ENCODE results near the gene MTG2. TPM values are rescaled to one million over a fixed set of nuclear protein-coding genes. Genes with fewer than 3 reads are reported as not detected.
"Not testable (repeated sequence)": the region's sequence is repeated elsewhere in the genome, so short reads cannot be mapped to it uniquely, and the experiment has no call there.

MTG2 gene
- total and polyA plus RNA-seq, 4 donors: 12.6 to 43.9 (median 33.8) TPM

DNA sequence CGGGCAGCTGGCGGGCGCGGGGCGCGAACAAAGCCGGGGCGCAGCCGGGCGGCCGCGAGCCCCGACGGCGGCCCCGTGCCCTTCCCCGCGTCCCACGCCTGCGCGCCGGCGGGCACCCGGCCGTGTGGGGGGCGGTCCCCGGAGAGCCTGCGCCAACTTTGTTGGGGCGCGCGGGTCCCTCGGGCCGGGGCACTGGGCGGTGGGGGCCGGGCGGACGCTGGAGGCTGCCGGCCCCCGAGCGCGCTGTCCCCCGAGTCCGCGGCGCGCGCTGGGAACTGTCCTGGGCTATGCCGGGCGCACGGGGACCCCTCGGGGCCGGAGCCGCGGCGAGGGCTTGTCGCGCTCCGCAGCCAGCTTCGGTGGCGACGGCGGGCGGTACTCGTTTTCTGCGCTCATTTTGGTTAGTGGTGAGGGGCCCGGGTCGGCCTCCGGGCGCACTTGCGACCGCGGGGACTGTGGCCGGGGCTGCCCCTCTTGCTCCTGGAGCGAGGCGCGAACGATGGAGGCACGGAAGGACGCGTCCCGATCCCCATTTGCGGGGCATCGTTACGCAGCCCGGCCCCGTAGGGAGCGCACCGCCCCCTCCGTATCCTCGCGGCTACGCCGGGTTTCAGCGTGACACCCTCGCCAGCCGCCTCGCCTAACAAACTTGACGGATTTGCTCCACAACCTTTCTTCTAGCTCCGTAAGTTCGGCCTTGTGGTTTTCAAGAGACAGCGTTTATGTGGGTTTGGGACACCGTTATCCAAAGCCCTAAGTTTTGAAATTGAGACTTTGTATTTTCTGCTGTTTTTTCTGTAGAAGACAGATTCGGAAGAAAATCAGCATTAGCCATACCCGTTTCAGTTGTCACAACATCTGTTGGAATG, 38.6 kb upstream of the MTG2 start:
- WGBS (ENCODE audit: insufficient coverage): under 1% methylated on average over 99 of the region's 104 CpGs
- H3K4me3 ChIP-seq (ENCODE audit: low read depth, low read length): peak overlapping the region; percentile 65
- H3K27me3 ChIP-seq (ENCODE audit: control insufficient read depth, insufficient read depth, low read length): no peaks in the 10 kb centered on the region
- peaks cover 38% of the 10 kb centered on the region for H3K36me3 ChIP-seq (ENCODE audit: control insufficient read depth, insufficient read depth, low read length)
- peak in 2 of 6 donors; percentile 67 to 69 for DNase-seq (ENCODE audit: low read depth in 4 of 6, low spot score in 6 of 6)
- H3K27ac ChIP-seq (ENCODE audit: low read depth, low read length): peak overlapping the region; percentile 16
- no peaks in the 10 kb centered on the region for H3K9me3 ChIP-seq (ENCODE audit: control insufficient read depth, insufficient read depth, low read length)
- peaks cover 41% of the 10 kb centered on the region for H3K4me1 ChIP-seq (ENCODE audit: control insufficient read depth, insufficient read depth, low read length)

- Histone ChIP-seq H3K27ac (ENCODE audit: low read depth, low read length) (no peak overlapping the region), H3K4me3 (ENCODE audit: low read depth, low read length) (no peak overlapping the region)
These were observed 37.2 kb upstream of the MTG2 start for GRCh38 chr20:62145688-62146018.

GRCh38 chr20:62146019-62146755, 36.6 kb upstream of the MTG2 start:
- Histone ChIP-seq H3K9me3 (ENCODE audit: control insufficient read depth, insufficient read depth, low read length) (no peaks in the 10 kb centered on the region), H3K4me3 (ENCODE audit: low read depth, low read length) (no peak overlapping the region), H3K27ac (ENCODE audit: low read depth, low read length) (no peak overlapping the region), H3K27me3 (ENCODE audit: control insufficient read depth, insufficient read depth, low read length) (no peaks in the 10 kb centered on the region), H3K36me3 (ENCODE audit: control insufficient read depth, insufficient read depth, low read length) (peaks cover 31% of the 10 kb centered on the region), H3K4me1 (ENCODE audit: control insufficient read depth, insufficient read depth, low read length) (peaks cover 55% of the 10 kb centered on the region)
- DNase-seq (ENCODE audit: low read depth in 4 of 6, low spot score in 6 of 6): no peak
- WGBS (ENCODE audit: insufficient coverage): 95% methylated on average over 17 of the region's 22 CpGs

More at GRCh38 chr20:62145688-62146018, 37.2 kb upstream of the MTG2 start:
- H3K9me3 ChIP-seq (ENCODE audit: control insufficient read depth, insufficient read depth, low read length): no peaks in the 10 kb centered on the region
- 97% methylated on average over 5 of the region's 7 CpGs for WGBS (ENCODE audit: insufficient coverage)
- peaks cover 31% of the 10 kb centered on the region for H3K36me3 ChIP-seq (ENCODE audit: control insufficient read depth, insufficient read depth, low read length)
- H3K4me1 ChIP-seq (ENCODE audit: control insufficient read depth, insufficient read depth, low read length): peaks cover 54% of the 10 kb centered on the region
- DNase-seq (ENCODE audit: low read depth in 4 of 6, low spot score in 6 of 6): no peak
- H3K27me3 ChIP-seq (ENCODE audit: control insufficient read depth, insufficient read depth, low read length): no peaks in the 10 kb centered on the region

- DNase-seq (ENCODE audit: low read depth in 4 of 6, low spot score in 6 of 6): no peak
- Histone ChIP-seq H3K27ac (ENCODE audit: low read depth, low read length) (no peak overlapping the region), H3K4me1 (ENCODE audit: control insufficient read depth, insufficient read depth, low read length) (peaks cover 46% of the 10 kb centered on the region), H3K4me3 (ENCODE audit: low read depth, low read length) (no peak overlapping the region), H3K36me3 (ENCODE audit: control insufficient read depth, insufficient read depth, low read length) (peaks cover 36% of the 10 kb centered on the region), H3K9me3 (ENCODE audit: control insufficient read depth, insufficient read depth, low read length) (no peaks in the 10 kb centered on the region), H3K27me3 (ENCODE audit: control insufficient read depth, insufficient read depth, low read length) (no peaks in the 10 kb centered on the region)
- whole genome bisulfite sequencing (ENCODE audit: insufficient coverage): 94% methylated on average over 6 of the region's 6 CpGs
These were observed 35.7 kb upstream of the MTG2 start for GRCh38 chr20:62147125-62147524.

- H3K36me3 ChIP-seq (ENCODE audit: control insufficient read depth, insufficient read depth, low read length): peaks cover 38% of the 10 kb centered on the region
- 97% methylated on average over 8 of the region's 9 CpGs for WGBS (ENCODE audit: insufficient coverage)
- H3K27me3 ChIP-seq (ENCODE audit: control insufficient read depth, insufficient read depth, low read length): no peaks in the 10 kb centered on the region
- no peak overlapping the region for H3K4me3 ChIP-seq (ENCODE audit: low read depth, low read length)
- H3K4me1 ChIP-seq (ENCODE audit: control insufficient read depth, insufficient read depth, low read length): peaks cover 46% of the 10 kb centered on the region
- no peak overlapping the region for H3K27ac ChIP-seq (ENCODE audit: low read depth, low read length)
- H3K9me3 ChIP-seq (ENCODE audit: control insufficient read depth, insufficient read depth, low read length): no peaks in the 10 kb centered on the region
- no peak for DNase-seq (ENCODE audit: low read depth in 4 of 6, low spot score in 6 of 6)
These were observed 35.3 kb upstream of the MTG2 start for GRCh38 chr20:62147528-62147927.

DNA sequence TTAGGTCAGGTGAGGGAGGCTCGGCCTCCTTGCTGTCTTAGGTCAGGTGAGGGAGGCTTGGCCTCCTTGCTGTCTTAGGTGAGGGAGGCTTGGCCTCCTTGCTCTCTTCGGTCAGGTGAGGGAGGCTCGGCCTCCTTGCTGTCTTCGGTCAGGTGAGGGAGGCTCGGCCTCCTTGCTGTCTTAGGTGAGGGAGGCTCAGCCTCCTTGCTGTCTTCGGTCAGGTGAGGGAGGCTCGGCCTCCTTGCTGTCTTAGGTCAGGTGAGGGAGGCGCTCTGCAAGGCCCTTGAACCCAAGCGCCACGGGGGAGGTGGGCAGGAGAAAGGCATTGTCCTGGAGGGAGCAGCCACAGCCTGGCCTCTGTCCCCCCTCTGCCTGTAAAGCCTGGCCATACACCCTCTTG, 34.4 kb upstream of the MTG2 start:
- not testable (repeated sequence) for DNase-seq (ENCODE audit: low read depth in 4 of 6, low spot score in 6 of 6); H3K9me3 ChIP-seq (ENCODE audit: control insufficient read depth, insufficient read depth, low read length); H3K27me3 ChIP-seq (ENCODE audit: control insufficient read depth, insufficient read depth, low read length); H3K27ac ChIP-seq (ENCODE audit: low read depth, low read length); H3K4me3 ChIP-seq (ENCODE audit: low read depth, low read length)
- Histone ChIP-seq H3K4me1 (ENCODE audit: control insufficient read depth, insufficient read depth, low read length) (peaks cover 46% of the 10 kb centered on the region), H3K36me3 (ENCODE audit: control insufficient read depth, insufficient read depth, low read length) (peaks cover 40% of the 10 kb centered on the region)
- 100% methylated on average over 6 of the region's 10 CpGs for WGBS (ENCODE audit: insufficient coverage)

DNA sequence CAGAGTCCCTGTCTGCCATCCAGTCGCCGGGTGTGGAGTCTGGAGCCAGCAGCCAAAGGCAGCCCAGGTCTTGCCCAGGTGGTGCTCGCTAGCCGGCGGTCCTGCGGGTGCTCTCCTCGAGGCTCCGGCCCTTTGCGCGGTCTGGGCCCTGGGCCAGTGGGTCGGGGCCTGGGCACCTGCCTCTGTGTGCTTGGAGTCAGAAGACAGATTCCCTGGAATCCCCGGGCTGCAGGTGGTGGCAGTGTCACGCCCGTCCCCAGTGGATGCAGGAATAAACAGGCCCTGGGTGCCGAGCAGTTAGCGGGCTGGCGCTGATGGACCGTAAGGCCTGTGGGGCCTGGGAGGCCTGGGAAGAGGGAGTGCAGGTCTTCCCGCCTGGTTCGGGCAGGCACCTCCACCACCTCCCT, 33.9 kb upstream of the MTG2 start:
- Histone ChIP-seq H3K4me3 (ENCODE audit: low read depth, low read length) (no peak overlapping the region), H3K9me3 (ENCODE audit: control insufficient read depth, insufficient read depth, low read length) (no peaks in the 10 kb centered on the region), H3K4me1 (ENCODE audit: control insufficient read depth, insufficient read depth, low read length) (peaks cover 46% of the 10 kb centered on the region), H3K27me3 (ENCODE audit: control insufficient read depth, insufficient read depth, low read length) (no peaks in the 10 kb centered on the region), H3K27ac (ENCODE audit: low read depth, low read length) (no peak overlapping the region), H3K36me3 (ENCODE audit: control insufficient read depth, insufficient read depth, low read length) (peaks cover 42% of the 10 kb centered on the region)
- no peak for DNase-seq (ENCODE audit: low read depth in 4 of 6, low spot score in 6 of 6)
- WGBS (ENCODE audit: insufficient coverage): 80% methylated on average over 16 of the region's 20 CpGs

GRCh38 chr20:62149532-62150309, 33.1 kb upstream of the MTG2 start:
- Histone ChIP-seq H3K27me3 (ENCODE audit: control insufficient read depth, insufficient read depth, low read length) (no peaks in the 10 kb centered on the region), H3K4me3 (ENCODE audit: low read depth, low read length) (no peak overlapping the region), H3K27ac (ENCODE audit: low read depth, low read length) (no peak overlapping the region), H3K9me3 (ENCODE audit: control insufficient read depth, insufficient read depth, low read length) (no peaks in the 10 kb centered on the region), H3K4me1 (ENCODE audit: control insufficient read depth, insufficient read depth, low read length) (peaks cover 42% of the 10 kb centered on the region), H3K36me3 (ENCODE audit: control insufficient read depth, insufficient read depth, low read length) (peaks cover 50% of the 10 kb centered on the region)
- 65% methylated on average over 24 of the region's 24 CpGs for WGBS (ENCODE audit: insufficient coverage)
- DNase-seq (ENCODE audit: low read depth in 4 of 6, low spot score in 6 of 6): peak in 2 of 6 donors; percentile 40 to 42

- Histone ChIP-seq H3K27ac (ENCODE audit: low read depth, low read length) (no peak overlapping the region), H3K4me3 (ENCODE audit: low read depth, low read length) (no peak overlapping the region), H3K4me1 (ENCODE audit: control insufficient read depth, insufficient read depth, low read length) (peaks cover 37% of the 10 kb centered on the region), H3K9me3 (ENCODE audit: control insufficient read depth, insufficient read depth, low read length) (no peaks in the 10 kb centered on the region), H3K27me3 (ENCODE audit: control insufficient read depth, insufficient read depth, low read length) (no peaks in the 10 kb centered on the region), H3K36me3 (ENCODE audit: control insufficient read depth, insufficient read depth, low read length) (peaks cover 52% of the 10 kb centered on the region)
- DNase-seq (ENCODE audit: low read depth in 4 of 6, low spot score in 6 of 6): no peak
- 95% methylated on average over 11 of the region's 11 CpGs for WGBS (ENCODE audit: insufficient coverage)
These were observed 32.6 kb upstream of the MTG2 start for GRCh38 chr20:62150310-62150575.

Measured in spinal cord (tissue), 10 donors.